ENCODE measurements around the gene MRPL51. TPM values are rescaled to one million over a fixed set of nuclear protein-coding genes. Genes with fewer than 3 reads are reported as not detected.

The MRPL51 gene
- total and polyA plus RNA-seq, 2 donors (not counting 3 experiments of a cell fraction or from before 2014, with no cell fraction given) = 147 to 273 TPM

- Histone ChIP-seq H3K9ac (replicated peaks; ENCODE audit: extremely low read depth, insufficient read depth, low read length) (peak within 1 kb of the TSS; percentile 70), H3K36me3 (ENCODE audit: control insufficient read depth in 2 of 2, extremely low read depth in 1 of 2, insufficient read depth in 2 of 2, low read length in 2 of 2) (peaks cover 0 to 2% of the 10 kb centered on the region in 2 experiments), H3K9me3 (replicated peaks; ENCODE audit: control insufficient read depth, insufficient read depth, low read length) (no peaks in the 10 kb centered on the region), H4K20me1 (replicated peaks; ENCODE audit: control insufficient read depth, extremely low read depth, insufficient read depth, low read length) (no peaks in the 10 kb centered on the region), H3K27me3 (ENCODE audit: control insufficient read depth in 2 of 2, insufficient read depth in 2 of 2, low read length in 2 of 2) (peaks cover 0 to 5% of the 10 kb centered on the region in 2 experiments), H3K4me1 (ENCODE audit: control insufficient read depth, extremely low read depth, insufficient read depth, low read length) (peaks cover 16% of the 10 kb centered on the region), H2AFZ (ENCODE audit: low read depth, low read length) (peak within 1 kb of the TSS; percentile 94), H3K79me2 (ENCODE audit: control insufficient read depth, insufficient read depth, low read length) (peaks cover 2% of the 10 kb centered on the region), H3K4me2 (ENCODE audit: insufficient read depth, low read length) (peak within 1 kb of the TSS; percentile 87), H3K4me3 (replicated peaks in 1 of 3; ENCODE audit: insufficient read depth in 1 of 3, low read depth in 1 of 3, low read length in 3 of 3) (peak within 1 kb of the TSS; percentile 67 to 84 (median 71)), H3K27ac (ENCODE audit: insufficient read depth, low read depth, low read length) (peak within 1 kb of the TSS; percentile 49), H3K9me1 (replicated peaks; ENCODE audit: control insufficient read depth, extremely low read depth, insufficient read depth, low read length) (no peaks in the 10 kb centered on the region)
- ChIA-PET POLR2A (interaction anchor here (0.6 to 2.8 kb wide), 27 partner anchors 9 to 295 kb away, joined by 3 to 25 read pairs (median 5); partner anchors contain the start of genes GAPDH, LTBR, MRPL51 and PTMS), CTCF (interaction anchor here (0.5 to 5.2 kb wide), 12 partner anchors 12 to 147 kb away, joined by 3 to 33 read pairs (median 4); partner anchors contain the start of genes GAPDH and MRPL51)
- dilution Hi-C loops (cut with MboI; ENCODE audit: extremely low pct_ligation_motif_present, low sequenced_read_pairs) = no loop called here
- TF ChIP-seq POLR2AphosphoS5 (IDR thresholded peaks at IDR 0.05; ENCODE audit: insufficient read depth, low read depth, low read length) = peak; percentile 99
- peak; percentile 99 for TF ChIP-seq POLR2A (IDR thresholded peaks at IDR 0.05; ENCODE audit: low read depth, low read length)
- TF ChIP-seq, protein P1, sequence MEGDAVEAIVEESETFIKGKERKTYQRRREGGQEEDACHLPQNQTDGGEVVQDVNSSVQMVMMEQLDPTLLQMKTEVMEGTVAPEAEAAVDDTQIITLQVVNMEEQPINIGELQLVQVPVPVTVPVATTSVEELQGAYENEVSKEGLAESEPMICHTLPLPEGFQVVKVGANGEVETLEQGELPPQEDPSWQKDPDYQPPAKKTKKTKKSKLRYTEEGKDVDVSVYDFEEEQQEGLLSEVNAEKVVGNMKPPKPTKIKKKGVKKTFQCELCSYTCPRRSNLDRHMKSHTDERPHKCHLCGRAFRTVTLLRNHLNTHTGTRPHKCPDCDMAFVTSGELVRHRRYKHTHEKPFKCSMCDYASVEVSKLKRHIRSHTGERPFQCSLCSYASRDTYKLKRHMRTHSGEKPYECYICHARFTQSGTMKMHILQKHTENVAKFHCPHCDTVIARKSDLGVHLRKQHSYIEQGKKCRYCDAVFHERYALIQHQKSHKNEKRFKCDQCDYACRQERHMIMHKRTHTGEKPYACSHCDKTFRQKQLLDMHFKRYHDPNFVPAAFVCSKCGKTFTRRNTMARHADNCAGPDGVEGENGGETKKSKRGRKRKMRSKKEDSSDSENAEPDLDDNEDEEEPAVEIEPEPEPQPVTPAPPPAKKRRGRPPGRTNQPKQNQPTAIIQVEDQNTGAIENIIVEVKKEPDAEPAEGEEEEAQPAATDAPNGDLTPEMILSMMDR (IDR thresholded peaks at IDR 0.05; ENCODE audit: extremely low read depth in 1 of 2, insufficient read depth in 1 of 2, low read depth in 1 of 2, low read length in 2 of 2) = no peak
- DNase-seq (ENCODE audit: low read depth, low spot score) (peak; percentile 97), FAIRE-seq (peak; percentile 98)
- intact Hi-C loops (cut with micrococcal nuclease) = loop anchor here (1.0 to 2.0 kb wide), 4 partner anchors 11 to 148 kb away; partner anchors contain the start of gene NCAPD2
- TSS peak; percentile 33 for BruUV-seq (replicated peaks)
Measured at GRCh38 chr12:6470375-6471163, 22.5 kb downstream of the MRPL51 start, which contains the start of gene VAMP1. VAMP1 (minus strand) TSS chr12:6470677; CDS start chr12:6470531, 146 bp downstream.

All from endothelial cell of umbilical vein (primary cell).